ENCODE results near the gene PRDM4.

PRDM4 gene, protein sequence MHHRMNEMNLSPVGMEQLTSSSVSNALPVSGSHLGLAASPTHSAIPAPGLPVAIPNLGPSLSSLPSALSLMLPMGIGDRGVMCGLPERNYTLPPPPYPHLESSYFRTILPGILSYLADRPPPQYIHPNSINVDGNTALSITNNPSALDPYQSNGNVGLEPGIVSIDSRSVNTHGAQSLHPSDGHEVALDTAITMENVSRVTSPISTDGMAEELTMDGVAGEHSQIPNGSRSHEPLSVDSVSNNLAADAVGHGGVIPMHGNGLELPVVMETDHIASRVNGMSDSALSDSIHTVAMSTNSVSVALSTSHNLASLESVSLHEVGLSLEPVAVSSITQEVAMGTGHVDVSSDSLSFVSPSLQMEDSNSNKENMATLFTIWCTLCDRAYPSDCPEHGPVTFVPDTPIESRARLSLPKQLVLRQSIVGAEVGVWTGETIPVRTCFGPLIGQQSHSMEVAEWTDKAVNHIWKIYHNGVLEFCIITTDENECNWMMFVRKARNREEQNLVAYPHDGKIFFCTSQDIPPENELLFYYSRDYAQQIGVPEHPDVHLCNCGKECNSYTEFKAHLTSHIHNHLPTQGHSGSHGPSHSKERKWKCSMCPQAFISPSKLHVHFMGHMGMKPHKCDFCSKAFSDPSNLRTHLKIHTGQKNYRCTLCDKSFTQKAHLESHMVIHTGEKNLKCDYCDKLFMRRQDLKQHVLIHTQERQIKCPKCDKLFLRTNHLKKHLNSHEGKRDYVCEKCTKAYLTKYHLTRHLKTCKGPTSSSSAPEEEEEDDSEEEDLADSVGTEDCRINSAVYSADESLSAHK

DNA sequence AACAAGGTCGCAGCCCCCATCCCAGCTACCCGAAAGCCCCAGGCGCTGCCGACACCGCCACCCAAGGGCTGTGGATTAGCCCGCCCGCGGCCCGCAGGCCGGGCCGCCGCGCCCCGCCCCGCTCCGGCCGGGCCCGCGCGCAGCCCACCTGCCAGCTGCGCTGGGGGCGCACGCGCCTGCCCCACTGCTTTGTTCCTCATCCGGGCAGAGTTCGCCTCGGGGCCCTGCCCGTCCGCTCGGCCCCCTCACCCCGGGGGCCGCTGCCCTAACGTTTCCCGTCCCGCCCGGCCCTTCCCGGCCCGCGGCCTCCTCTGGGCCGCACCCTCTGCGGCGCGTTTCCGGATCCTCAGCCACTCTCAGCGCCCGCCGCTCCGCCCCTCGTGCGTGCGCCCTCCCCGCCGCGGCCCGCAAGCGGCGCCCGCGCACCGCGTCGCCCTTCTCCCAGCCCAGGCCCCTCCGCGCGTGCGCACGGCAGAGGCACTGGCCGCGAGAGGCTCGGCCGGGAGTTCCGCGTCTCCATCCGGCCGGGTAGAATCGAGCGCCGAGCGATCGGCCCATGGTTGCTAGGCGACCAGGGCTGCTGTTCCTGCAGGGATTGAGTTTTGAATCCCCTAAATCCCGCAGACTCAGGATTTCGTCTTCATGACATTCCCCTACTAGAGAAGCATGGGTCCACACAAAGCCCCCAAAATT is at the start of gene PRDM4:
TSS of gene PRDM4 (minus strand) at position 329 of the 693 bp plus-strand sequence. CDS start 622 bp downstream, outside the sequence.
- peak; percentile 71 to 84 for DNase-seq (ENCODE audit: low read depth in 2 of 2)

DNA sequence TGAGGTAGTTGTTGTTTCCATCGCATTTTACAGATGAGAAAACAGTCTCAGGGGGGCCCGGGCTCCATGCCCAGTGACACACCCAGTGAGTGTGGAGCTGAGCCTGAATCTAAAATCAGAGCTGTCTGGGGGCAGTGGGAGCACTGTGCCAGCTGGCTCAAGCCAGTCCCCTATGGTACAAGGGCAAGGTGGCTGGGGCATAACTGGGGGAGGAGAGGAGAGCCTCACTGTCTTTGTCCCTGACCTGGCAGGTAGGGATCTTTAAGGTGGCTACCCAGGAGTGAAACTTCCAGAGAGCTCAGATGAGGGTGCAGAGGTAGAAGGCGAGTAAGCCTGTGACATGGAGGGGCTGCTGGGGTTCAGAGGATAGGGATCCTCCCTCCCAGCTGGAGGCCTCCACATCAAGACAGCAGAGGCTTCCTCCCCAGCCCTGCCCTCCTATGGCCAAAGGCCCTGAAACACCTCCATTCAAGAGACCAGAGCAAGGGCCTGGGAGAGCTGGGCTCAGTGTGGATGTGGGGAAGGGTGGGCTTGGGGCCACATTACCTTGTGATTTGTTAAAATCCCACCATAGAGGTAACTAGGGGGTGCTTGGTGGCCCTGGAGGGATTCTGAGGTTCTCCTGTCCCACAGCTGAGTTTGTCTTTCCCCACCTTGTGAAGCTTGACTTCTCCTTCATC is 46.7 kb upstream of the PRDM4 start:
- DNase-seq (ENCODE audit: low read depth in 2 of 2): no peak

DNA sequence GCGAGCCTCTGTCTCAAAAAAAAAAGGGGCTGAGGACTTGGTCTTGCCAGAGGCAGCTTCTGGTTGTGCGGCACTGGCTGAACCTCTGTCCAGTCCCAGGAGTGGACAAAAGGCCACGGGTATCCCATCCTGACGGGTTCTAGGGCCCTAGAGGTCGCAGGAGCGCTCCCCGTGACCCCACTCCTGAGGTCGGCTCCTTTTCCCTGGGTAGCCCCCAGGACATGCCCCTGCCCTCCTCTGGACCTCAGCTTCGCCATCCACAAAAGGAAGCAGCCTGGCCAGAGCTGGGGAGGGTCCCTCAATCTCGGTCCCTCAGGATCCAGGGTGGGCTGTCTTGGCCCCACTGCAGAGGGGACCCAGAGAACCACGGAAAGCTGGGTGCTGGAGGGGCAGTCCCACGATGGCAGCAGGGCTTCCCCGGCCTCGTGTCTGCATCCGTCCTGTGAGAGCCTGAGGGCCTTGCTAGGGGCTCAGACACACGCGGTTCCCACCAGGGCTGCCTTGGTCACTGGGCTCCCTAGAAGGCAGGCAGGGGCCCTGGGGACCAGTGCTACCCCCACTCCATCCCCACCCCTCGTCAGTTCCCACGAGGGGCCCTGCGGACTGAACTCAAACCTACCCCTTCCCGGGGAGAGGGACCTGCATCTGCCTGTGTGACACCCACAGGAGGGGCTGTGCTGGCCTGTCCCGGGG is 44.7 kb upstream of the PRDM4 start:
- DNase-seq (ENCODE audit: low read depth in 2 of 2): no peak

DNA sequence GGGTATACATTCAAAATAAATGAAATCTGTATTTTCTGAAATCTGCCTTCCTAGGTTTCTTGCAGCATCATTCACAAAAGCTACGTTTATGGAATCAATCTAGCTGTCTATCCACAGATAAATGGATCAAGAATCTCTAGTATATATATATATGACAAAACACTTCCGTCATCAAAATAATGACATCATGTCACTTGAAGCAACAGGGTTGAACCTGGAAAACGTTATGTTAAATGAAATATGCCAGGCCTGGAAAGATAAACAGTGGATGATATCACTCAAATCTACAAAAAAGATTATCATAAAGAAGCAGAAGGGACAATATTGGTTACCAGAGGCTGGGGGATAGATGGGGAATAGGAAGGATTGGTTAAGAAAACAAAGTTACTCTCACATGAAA is 42.2 kb upstream of the PRDM4 start:
- DNase-seq (ENCODE audit: low read depth in 2 of 2): no peak

DNA sequence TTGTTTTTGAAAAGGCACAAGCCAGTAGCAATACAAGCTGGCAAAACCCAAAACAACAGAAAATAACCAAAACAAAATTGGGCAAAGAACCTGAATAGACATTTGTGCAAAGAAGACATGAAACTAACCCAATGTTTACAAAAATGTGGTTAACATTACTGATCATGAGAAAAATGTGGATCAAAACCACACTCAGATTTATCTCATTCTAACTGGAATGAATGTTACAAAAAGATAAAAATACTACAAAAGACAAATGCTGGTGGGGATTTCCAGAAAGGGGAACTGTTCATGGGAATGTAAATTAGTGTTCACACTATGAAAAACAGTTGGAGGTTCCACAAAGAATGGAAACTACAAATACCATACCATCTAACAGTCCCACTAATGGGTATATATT is 40.2 kb upstream of the PRDM4 start:
- no peak for DNase-seq (ENCODE audit: low read depth in 2 of 2)

DNA sequence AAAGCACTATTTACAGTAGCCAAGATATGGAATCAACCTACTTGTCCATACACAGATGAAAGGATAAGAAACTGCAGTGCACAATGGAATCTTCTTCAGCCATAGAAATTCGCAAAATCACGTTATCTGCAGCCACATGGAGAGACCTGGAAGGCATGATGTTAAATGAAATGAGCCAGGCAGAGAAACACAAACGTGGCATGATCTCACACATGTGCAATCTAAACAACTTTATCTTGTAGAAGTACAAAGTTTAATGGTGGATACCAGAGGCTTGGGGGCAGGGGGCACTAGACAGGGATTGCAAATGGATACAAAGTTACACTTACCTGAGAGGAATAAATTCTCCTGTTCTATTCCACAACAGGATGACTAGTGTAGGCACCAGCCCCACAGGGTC is 37.6 kb upstream of the PRDM4 start:
- no peak for DNase-seq (ENCODE audit: low read depth in 2 of 2)

DNA sequence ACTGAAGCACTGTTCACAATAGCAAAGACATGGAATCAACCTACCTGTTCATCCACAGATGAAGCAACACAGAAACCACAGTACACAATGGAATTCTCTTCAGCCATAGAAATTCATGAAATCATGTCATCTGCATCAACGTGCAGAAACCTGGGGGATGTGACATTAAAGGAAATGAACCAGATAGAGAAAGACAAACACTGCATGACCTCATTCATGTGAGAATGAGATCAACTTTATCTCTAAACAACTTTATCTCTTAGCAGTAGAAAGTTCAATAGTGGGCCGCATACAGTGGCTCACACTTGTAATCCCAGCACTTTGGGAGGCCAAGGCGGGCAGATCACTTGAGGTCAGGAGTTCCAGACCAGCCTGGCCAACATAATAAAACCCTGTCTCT is 33.5 kb upstream of the PRDM4 start:
- DNase-seq (ENCODE audit: low read depth in 2 of 2): no peak

DNA sequence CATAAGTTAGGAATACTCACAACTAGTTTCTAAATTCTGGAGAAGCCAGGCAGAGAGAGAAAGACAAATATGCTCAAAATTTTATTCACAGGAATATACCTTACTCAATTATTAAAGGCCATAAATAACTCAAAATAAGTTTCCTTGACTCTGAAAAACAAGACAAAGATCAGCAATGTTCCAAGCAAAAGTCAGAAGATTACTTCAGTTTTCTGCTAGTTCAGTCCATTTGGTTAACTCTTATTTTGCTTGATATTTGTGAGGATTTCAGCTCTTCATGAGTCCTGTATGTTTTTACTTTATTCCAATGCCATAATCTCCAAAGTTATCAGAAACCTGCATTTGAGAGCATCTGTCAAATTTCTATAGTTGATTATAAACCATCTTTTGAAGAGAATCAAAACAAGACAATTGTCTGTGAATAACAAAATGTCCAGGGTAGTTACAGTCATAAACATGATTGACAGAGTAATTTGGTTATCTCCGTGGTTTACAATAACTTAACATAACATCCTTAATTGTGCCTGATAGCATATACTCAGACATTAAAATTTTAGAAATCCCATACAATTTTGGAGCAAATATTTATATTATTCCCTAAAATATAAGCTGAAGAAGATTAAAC is 30.6 kb upstream of the PRDM4 start:
- DNase-seq (ENCODE audit: low read depth in 2 of 2): no peak

DNA sequence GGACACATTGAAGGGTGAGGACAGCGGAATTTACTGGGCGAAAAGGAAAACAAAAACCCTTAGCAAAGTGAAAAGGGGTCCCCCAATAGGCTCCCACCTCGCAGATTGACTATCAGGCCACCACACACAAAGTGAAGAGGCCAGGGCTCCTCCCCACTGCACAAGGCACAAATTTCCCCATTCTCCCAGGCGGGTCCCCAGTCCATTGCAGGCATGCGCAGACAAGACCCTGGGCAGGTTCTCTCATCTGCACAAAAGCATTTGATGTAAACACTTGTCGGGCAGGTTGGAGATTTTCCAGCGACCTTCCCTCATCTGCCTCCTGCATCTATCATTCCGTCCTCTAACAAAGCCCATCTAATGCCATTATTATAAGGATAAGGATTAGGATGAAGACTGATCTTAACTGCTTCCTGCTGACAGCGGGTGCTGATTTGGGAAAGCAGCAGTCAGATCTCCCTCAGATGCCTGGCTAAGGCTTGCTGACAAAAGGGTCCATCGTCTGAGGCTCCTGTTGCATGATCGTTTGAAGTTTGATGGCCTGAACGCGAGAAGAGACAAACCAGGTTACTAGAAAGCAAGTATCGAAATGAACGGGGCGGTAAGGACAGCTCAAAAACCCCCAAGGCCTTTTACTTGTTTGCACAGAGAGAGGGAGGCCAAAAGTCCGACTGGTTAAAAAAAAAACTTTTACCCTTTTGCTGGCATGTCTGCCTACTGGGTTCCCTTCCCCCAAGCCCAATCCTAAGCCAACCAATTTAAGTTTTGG is 27.9 kb upstream of the PRDM4 start:
- no peak for DNase-seq (ENCODE audit: low read depth in 2 of 2)

DNA sequence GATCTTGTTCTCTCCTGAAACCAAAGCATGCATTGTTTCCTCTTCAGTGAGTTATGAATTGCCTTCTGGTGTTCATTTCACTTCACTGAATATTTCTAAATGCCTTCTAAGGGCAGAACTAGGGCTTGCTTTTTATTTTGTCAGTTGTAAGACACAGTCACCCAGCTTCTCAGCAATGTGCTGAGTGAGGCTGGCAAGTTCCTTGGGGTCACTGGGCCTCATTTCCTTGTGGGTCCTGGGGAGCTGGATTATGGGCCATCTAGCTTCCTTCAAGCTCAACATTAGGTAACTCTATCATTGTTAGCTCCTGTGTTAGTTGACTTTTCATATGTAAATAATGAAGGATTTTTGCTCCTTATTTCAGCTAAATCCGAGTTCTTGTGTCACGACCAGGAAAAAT is 27.3 kb upstream of the PRDM4 start:
- DNase-seq (ENCODE audit: low read depth in 2 of 2): no peak

DNA sequence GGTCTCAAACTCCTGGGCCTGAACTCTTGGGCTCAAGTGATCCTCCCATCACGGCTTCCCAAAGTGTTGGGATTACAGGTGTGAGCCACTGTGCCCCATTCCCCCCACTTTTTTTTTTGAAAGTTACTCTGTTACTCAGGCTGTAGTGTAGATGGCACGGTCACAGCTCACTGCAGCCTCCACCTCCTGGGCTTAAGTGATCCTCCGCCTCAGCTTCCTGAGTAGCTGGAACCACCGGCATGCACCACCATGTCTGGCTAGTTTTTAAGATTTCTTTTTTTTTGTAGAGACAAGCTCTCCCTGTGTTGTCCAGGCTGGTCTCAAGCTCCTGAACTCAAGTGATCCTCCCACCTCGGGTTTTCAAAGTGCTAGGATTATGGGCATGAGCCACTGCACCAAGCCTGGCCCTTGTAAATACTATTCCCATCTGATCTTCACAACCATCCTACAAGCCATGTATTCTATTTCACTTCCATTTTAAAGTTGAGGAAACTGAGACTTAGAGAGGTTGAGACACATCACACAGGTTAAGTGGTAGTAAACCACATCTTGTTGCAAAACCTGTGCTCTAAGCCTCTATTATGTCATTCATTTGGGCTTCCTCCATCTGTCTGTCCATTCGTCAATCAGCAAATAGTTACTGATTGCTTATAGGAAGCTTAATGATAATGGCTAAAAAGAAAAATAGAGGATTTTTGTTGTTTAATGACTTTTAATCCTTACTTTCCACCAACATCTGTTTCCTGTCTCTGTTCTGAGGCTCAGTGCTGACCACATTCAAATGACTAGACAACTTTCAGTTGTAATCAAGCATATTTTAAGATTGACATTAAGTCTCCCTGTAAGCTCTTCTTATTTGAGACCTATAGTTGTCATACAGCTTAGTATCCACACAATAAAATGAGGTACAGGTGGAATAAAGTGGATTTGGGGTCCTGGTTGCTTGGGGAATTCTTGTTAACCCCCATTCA is 22.8 kb upstream of the PRDM4 start:
- DNase-seq (ENCODE audit: low read depth in 2 of 2): no peak

DNA sequence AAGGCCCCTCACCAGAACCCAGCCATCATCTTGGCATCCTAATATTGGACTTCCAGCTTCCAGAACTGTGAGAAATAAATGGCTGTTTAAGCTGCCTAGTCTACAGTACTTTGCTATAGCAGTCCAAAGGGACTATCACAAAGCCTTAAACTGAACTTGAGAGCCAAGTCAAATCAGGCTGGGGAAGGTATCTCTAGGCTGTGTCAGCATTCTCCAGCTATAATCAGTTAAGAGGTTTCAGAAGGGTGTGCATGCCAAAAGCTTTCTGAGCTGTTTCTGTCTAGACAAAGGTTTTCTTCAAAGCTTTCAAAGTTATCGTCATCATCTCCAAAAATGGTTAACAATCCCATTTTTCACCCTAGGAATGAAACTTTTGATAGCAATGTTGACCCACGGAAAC is 21.1 kb upstream of the PRDM4 start:
- DNase-seq (ENCODE audit: low read depth in 2 of 2): no peak

DNA sequence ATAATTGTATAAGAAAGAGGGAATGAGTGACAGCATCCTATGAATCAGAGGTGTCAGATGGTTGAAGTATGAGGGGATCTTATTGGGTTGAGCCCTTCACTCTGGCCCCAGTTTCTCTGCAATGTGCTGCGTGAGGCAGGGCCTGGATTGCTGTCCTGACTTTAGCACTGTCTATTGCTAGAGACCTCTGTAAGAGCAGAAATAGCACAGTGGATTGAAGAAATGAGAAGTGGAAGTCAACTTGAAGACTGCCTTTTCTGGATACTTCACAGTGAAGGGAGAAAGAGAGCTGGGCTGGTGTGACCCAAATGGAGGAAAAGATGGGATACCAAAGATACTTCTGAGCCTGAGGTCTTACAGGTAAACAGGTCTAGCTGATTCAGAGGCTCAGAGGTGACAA is 19.4 kb upstream of the PRDM4 start:
- no peak for DNase-seq (ENCODE audit: low read depth in 2 of 2)

DNA sequence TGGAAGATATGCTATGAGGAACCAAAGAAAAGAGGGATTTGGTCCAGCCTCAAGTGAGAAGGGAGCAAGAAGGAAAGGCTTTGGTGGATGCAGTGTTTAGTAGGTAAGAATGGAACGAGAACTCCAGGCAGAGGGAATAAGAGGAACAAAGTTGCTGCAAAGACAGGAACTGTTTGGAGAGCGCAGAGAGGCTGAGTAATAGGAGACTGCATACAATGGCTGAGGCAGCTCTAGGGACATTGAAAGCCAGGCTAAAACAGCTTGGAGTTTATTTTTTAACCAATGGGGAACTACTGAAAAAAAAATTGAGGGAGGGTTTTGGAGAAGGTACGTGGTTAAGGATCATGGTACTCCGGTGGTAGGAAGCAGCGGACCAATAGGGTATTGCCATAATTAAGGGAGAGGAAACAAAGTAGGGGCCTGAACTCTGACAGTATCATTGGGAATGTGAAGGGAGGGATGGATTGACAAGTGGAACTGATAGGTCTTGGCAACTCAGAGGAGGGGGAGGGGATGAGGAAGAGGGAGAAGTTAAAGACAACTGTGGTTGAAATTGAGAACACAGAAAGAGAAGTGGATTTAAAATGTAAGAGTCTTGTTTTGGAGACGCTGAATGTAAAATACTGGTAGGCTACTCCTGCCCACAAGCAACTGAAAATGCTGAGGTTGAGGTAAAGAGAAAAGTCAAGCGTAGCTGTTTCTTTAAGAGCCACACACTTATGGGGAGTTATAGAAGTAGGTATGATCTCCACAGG is 18.3 kb upstream of the PRDM4 start:
- DNase-seq (ENCODE audit: low read depth in 2 of 2): no peak

DNA sequence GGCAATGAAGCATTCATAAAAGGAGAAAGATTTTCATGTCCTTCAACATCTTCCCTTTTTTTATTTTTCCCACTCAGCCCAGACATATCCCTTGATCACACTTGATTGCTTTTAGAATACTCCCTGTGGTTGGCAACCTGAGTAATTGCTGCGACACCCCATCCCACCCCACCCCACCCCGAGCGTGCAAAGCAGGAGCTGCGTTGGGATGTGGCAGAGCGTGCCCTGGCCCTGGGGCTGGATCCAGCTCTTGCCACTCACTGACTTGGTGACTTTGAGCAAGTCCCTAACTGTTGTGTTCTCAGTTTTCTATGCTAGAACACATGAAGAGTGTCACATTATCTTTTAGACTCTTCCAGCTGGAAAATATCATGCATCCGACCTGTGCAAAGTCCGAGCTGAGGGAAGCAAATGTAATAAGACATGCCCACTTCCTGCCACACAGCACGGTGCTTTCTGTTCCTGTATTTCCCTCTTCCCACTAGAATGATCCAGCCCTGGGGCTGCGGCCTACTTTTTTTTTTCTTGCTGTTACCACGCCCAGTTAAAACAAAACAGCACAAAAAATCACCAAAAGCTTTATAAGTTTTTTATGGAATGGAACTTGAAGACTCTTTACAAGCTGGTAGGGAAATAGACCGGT is 17.6 kb upstream of the PRDM4 start:
- DNase-seq (ENCODE audit: low read depth in 2 of 2): no peak

DNA sequence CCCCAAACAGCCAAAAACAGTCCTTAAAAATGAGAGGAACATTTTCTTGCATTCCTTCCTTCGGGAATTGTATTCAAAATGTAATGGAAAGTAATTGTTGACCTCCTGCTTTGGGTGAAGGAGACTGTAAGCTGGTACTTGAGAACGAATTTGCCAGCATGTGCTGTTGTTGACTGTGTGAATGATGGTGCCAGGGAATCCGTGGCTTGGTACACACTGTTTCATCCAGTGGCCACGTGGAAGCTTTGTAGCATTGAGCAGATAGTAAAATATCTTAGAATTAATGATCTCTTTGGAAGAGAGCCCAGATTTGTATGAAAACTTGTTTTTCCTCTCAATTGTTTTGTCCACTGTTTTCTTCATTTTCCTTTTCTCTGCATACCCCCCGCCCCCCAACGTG is 15.2 kb upstream of the PRDM4 start:
- no peak for DNase-seq (ENCODE audit: low read depth in 2 of 2)

DNA sequence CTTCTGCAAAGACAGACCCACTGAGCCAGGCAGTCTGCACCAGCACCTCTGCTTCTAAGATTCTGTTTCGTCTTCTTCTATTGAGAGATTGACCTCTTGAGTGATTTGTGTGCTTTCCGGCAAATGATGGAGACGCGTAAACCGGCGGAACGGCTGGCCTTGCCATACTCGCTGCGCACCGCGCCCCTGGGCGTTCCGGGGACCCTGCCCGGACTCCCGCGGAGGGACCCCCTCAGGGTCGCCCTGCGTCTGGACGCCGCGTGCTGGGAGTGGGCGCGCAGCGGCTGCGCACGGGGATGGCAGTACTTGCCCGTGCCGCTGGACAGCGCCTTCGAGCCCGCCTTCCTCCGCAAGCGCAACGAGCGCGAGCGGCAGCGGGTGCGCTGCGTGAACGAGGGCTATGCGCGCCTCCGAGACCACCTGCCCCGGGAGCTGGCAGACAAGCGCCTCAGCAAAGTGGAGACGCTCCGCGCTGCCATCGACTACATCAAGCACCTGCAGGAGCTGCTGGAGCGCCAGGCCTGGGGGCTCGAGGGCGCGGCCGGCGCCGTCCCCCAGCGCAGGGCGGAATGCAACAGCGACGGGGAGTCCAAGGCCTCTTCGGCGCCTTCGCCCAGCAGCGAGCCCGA is 14.3 kb upstream of the PRDM4 start:
- DNase-seq (ENCODE audit: low read depth in 2 of 2): no peak
